K562 (cell line): Measurements from ENCODE around the gene USP1. TPM values are rescaled to one million over a fixed set of nuclear protein-coding genes. Genes with fewer than 3 reads are reported as not detected.

Source experiments
- DACH1 ChIP-seq: fragments of 450-650 bp; IDR thresholded peaks from 2 replicates; pipeline ENCODE4 v1.6.1; 2018; ENCODE audit not compliant: partially characterized antibody
- E2F1 ChIP-seq: sonication (generic); formaldehyde crosslinking; IDR thresholded peaks from 2 replicates; pipeline ENCODE4 v1.8.1; 2023; ENCODE audit warnings: mild to moderate bottlenecking, missing genetic modification reagents, moderate library complexity
- ETS1 ChIP-seq: conservative IDR thresholded peaks from 2 replicates; pipeline ENCODE4 v1.6.1; 2011; ENCODE audit warnings: low read depth, mild to moderate bottlenecking, low read length; ENCODE audit not compliant: control insufficient read depth
- HDAC6 ChIP-seq: IDR thresholded peaks from 2 replicates; pipeline ENCODE4 v1.6.1; 2012; ENCODE audit warnings: low read depth, mild to moderate bottlenecking, control low read depth, inconsistent platforms, low read length, moderate library complexity
- HNRNPK ChIP-seq: fragments of 200-400 bp; formaldehyde crosslinking; IDR thresholded peaks from one replicate; pipeline ENCODE4 v1.6.1; 2018; ENCODE audit warnings: mild to moderate bottlenecking, low read depth, low read length; ENCODE audit not compliant: poor library complexity, severe bottlenecking
- KDM1A ChIP-seq, 2 experiments: fragments of 450-650 bp; IDR thresholded peaks; 2 replicates each; pipeline ENCODE4 v1.6.1; 2016; ENCODE audit warnings: mild to moderate bottlenecking in 2 of 2
- L3MBTL2 ChIP-seq: fragments of 450-650 bp; IDR thresholded peaks from 2 replicates; pipeline ENCODE4 v1.6.1; 2016; ENCODE audit warnings: mild to moderate bottlenecking, moderate library complexity
- MEF2D ChIP-seq: conservative IDR thresholded peaks from 2 replicates; pipeline ENCODE4 v1.6.1; 2016; ENCODE audit warnings: low read depth, missing genetic modification characterization, missing compliant biosample characterization
- NRF1 ChIP-seq, 2 experiments: fragments of 450-650 bp; IDR thresholded peaks in 1 of 2; conservative IDR thresholded peaks in 1 of 2; 2 replicates each; pipeline ENCODE4 v1.6.1; 2014; ENCODE audit warnings: mild to moderate bottlenecking in 2 of 2
- NUFIP1 ChIP-seq: fragments of 450-650 bp; IDR thresholded peaks from 2 replicates; pipeline ENCODE4 v1.6.1; 2018; ENCODE audit not compliant: partially characterized antibody
- PHB ChIP-seq: fragments of 250-450 bp; sonication (Bioruptor Pico); IDR thresholded peaks from 2 replicates; pipeline ENCODE4 v1.5.0; 2021
- RBM14 ChIP-seq: fragments of 200-400 bp; formaldehyde crosslinking; IDR thresholded peaks from 2 replicates; pipeline ENCODE4 v1.6.1; 2018; ENCODE audit warnings: low read depth, mild to moderate bottlenecking, low read length, moderate library complexity, borderline replicate concordance; ENCODE audit not compliant: insufficient read depth
- RBM17 ChIP-seq: fragments of 200-400 bp; formaldehyde crosslinking; IDR thresholded peaks from 2 replicates; pipeline ENCODE4 v1.6.1; 2017; ENCODE audit warnings: low read depth, mild to moderate bottlenecking, low read length, borderline replicate concordance
- SIN3B ChIP-seq: fragments of 450-650 bp; IDR thresholded peaks from 2 replicates; pipeline ENCODE4 v1.6.1; 2017; ENCODE audit warnings: low read depth, mild to moderate bottlenecking, moderate library complexity
- SMARCA4 ChIP-seq: fragments of 450-650 bp; IDR thresholded peaks from 2 replicates; pipeline ENCODE4 v1.6.1; 2016
- SMARCC2 ChIP-seq: fragments of 450-650 bp; IDR thresholded peaks from 2 replicates; pipeline ENCODE4 v1.6.1; 2017; ENCODE audit warnings: antibody characterized with exemption, moderate library complexity, mild to moderate bottlenecking, low read depth
- TCFL5 ChIP-seq: fragments of 250-450 bp; sonication (Bioruptor Pico); conservative IDR thresholded peaks from 2 replicates; pipeline ENCODE4 v1.6.1; 2021; ENCODE audit warnings: mild to moderate bottlenecking, moderate library complexity, matching md5 sums
- TEAD4 ChIP-seq, 2 experiments: sonication (generic) in 1 of 2; formaldehyde crosslinking in 1 of 2; IDR thresholded peaks; 2 replicates each; pipeline versions ENCODE4 v1.6.1 to v1.8.0; 2012 to 2022; ENCODE audit warnings: borderline replicate concordance in 1 of 2, inconsistent platforms in 1 of 2, low read length in 1 of 2, mild to moderate bottlenecking in 1 of 2, missing genetic modification reagents in 1 of 2
- ZBTB17 ChIP-seq: fragments of 450-650 bp; formaldehyde crosslinking; IDR thresholded peaks from 2 replicates; pipeline ENCODE4 v1.4.0; 2020; ENCODE audit warnings: mild to moderate bottlenecking
- ZNF584 ChIP-seq: fragments of 200-800 bp; sonication (Bioruptor generic); IDR thresholded peaks from 2 replicates; pipeline ENCODE4 v1.6.1; 2016; ENCODE audit warnings: low read depth, mild to moderate bottlenecking, missing genetic modification characterization, missing compliant biosample characterization
- ZNF707 ChIP-seq: fragments of 250-450 bp; sonication (Bioruptor Pico); conservative IDR thresholded peaks from 2 replicates; pipeline ENCODE4 v1.8.0; 2022; ENCODE audit warnings: inconsistent platforms, mild to moderate bottlenecking, moderate library complexity
- polyA plus RNA-seq, 8 experiments: library from polyadenylated mRNA; depleted of rRNA in 4 of 8; stranded (reverse) in 5 of 8; unstranded in 3 of 8; fragments of >200 nt; fragmentation: Nextera tagmentation in 2 of 8; fragmentation: Illumina TruSeq in 1 of 8; extraction: Ambion mirVana in 2 of 8; extraction: Trizol in 1 of 8; gene quantifications; 2 replicates each; pipeline versions ENCODE4 v1.2.1 to v1.2.3, GENCODE V29; 2011 to 2014; ENCODE audit warnings: inconsistent platforms in 1 of 8, missing spikeins in 1 of 8
- total RNA-seq, 7 experiments: library from RNA; depleted of rRNA in 6 of 7; stranded (reverse); fragments of >200 nt in 6 of 7; fragmentation: Illumina TruSeq in 2 of 7; extraction: Trizol in 2 of 7; gene quantifications; 2 replicates each; pipeline versions ENCODE4 v1.2.1 to v1.2.3, GENCODE V29; 2011 to 2021; ENCODE audit warnings: low replicate concordance in 1 of 7
- TF ChIP-seq, protein P1 (sequence below): sonication (generic); formaldehyde crosslinking; IDR thresholded peaks from 2 replicates; pipeline ENCODE4 v1.8.1; 2022; ENCODE audit warnings: missing genetic modification reagents
- TF ChIP-seq, protein P2 (sequence below): sonication (generic); formaldehyde crosslinking; IDR thresholded peaks from 2 replicates; pipeline ENCODE4 v1.5.0; 2020; ENCODE audit warnings: missing genetic modification reagents

USP1 gene
- total and polyA plus RNA-seq, 9 of the 15 experiments (the other 6 are each of a cell fraction or from before 2014, with no cell fraction given), result 27.3 to 87.9 (median 51.7) TPM

- TF ChIP-seq, protein P1, sequence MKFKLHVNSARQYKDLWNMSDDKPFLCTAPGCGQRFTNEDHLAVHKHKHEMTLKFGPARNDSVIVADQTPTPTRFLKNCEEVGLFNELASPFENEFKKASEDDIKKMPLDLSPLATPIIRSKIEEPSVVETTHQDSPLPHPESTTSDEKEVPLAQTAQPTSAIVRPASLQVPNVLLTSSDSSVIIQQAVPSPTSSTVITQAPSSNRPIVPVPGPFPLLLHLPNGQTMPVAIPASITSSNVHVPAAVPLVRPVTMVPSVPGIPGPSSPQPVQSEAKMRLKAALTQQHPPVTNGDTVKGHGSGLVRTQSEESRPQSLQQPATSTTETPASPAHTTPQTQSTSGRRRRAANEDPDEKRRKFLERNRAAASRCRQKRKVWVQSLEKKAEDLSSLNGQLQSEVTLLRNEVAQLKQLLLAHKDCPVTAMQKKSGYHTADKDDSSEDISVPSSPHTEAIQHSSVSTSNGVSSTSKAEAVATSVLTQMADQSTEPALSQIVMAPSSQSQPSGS (CRISPR knock-in tag), result no peak
- TF ChIP-seq ZNF707 (CRISPR knock-in tag), result no peak
- peak; percentile 93 for TF ChIP-seq L3MBTL2
- TF ChIP-seq ZNF584 (CRISPR knock-in tag), result peak; percentile 62; the same call in 1 of the 2 replicates
- TF ChIP-seq, protein P2, sequence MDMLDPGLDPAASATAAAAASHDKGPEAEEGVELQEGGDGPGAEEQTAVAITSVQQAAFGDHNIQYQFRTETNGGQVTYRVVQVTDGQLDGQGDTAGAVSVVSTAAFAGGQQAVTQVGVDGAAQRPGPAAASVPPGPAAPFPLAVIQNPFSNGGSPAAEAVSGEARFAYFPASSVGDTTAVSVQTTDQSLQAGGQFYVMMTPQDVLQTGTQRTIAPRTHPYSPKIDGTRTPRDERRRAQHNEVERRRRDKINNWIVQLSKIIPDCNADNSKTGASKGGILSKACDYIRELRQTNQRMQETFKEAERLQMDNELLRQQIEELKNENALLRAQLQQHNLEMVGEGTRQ, result no peak
- no peak for TF ChIP-seq SMARCC2
- TF ChIP-seq ETS1, result 0 out of 2 replicates have a peak, but pooled peaks have one; percentile 25
- TF ChIP-seq SMARCA4, result peak; percentile 10; the same call in 1 of the 2 replicates
- no peak for TF ChIP-seq PHB
- no peak for TF ChIP-seq TCFL5 (CRISPR knock-in tag)
- TF ChIP-seq E2F1, result 0 out of 2 replicates have a peak, but pooled peaks have one; percentile 56
- peak; percentile 81 to 83 for TF ChIP-seq NRF1 (conservative IDR thresholded peaks at IDR 0.05 in 1 of 2, IDR thresholded peaks at IDR 0.05 in 1 of 2)
- peak; percentile 95 for TF ChIP-seq DACH1
- peak in 1 of 2 experiments; percentile 16; a peak in 1 of 4 replicates for TF ChIP-seq KDM1A (IDR thresholded peaks at IDR 0.05)
- no peak for TF ChIP-seq HDAC6
- no peak for TF ChIP-seq NUFIP1
- no peak for TF ChIP-seq RBM17
- TF ChIP-seq HNRNPK, result no peak
- TF ChIP-seq RBM14, result no peak
- TF ChIP-seq MEF2D (tag), result peak; percentile 59; the same call in 1 of the 2 replicates
- TF ChIP-seq TEAD4 (IDR thresholded peaks at IDR 0.05; ENCODE audit: low read length), result no peak
- TF ChIP-seq TEAD4 (CRISPR knock-in tag; IDR thresholded peaks at IDR 0.05; ENCODE audit: borderline replicate concordance), result no peak
- 0 out of 2 replicates have a peak, but pooled peaks have one; percentile 40 for TF ChIP-seq SIN3B
- TF ChIP-seq ZBTB17 (CRISPR knock-in tag), result no peak
These were observed at the start of gene USP1 (continued) for GRCh38 chr1:62436466-62437272.
